GM12873 (cell line): ENCODE measurements around the gene NCMAP.

Source experiments
- CTCF ChIP-seq: IDR thresholded peaks from 2 replicates; pipeline ENCODE4 v1.5.1; 2012; ENCODE audit warnings: low read depth, mild to moderate bottlenecking, moderate library complexity, low read length, control low read depth; ENCODE audit not compliant: insufficient read depth; ENCODE audit errors: missing control alignments

Gene NCMAP

GRCh38 chr1:24584171-24584647, 28.3 kb downstream of the NCMAP start:
- no peak for TF ChIP-seq CTCF

- TF ChIP-seq CTCF = no peak
These were observed 30.2 kb downstream of the NCMAP start for GRCh38 chr1:24586119-24586518.

- peak; percentile 94 for TF ChIP-seq CTCF
These were observed 31.3 kb downstream of the NCMAP start for GRCh38 chr1:24586970-24587820.

GRCh38 chr1:24588573-24588972, 32.7 kb downstream of the NCMAP start:
- no peak for TF ChIP-seq CTCF

- TF ChIP-seq CTCF = no peak
These were observed 33.3 kb downstream of the NCMAP start for GRCh38 chr1:24589200-24589599.

GRCh38 chr1:24591781-24592180, 35.9 kb downstream of the NCMAP start:
- no peak for TF ChIP-seq CTCF

GRCh38 chr1:24594328-24594598, 38.4 kb downstream of the NCMAP start:
- no peak for TF ChIP-seq CTCF
